Effector CD8-positive, alpha-beta T cell (primary cell): Measurements from ENCODE around the gene SRRM5.
"Not testable (repeated sequence)": the region's sequence is repeated elsewhere in the genome, so short reads cannot be mapped to it uniquely, and the experiment has no call there.

Experiments used
- DNase-seq: peaks from one replicate; lab custom pipeline; 2025; lab: John Stamatoyannopoulos, UW

The SRRM5 gene

DNA sequence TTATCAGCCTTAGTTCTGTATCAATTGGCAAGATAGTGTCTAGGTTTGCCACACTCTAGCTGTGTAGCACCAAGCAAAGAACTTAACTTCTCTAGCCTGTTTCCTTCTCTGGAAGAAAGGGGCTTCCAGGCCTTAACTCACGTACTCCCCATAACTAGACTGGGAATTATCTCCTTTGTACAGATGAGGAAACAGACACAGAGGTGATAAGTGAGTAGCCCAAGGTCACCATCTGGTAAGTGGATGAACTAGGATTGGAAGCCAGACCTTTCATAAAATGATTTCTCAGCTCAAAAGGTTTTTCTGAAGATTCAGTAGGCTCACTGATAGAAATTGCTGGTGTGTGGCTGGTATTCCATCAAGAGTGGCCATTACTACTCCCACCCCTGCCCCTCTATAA lies 4.4 kb downstream of the SRRM5 start:
- no peak for DNase-seq

- no peak for DNase-seq
Measured at GRCh38 chr19:43616954-43617353, 5.1 kb downstream of the SRRM5 start.

- no peak for DNase-seq
Measured at GRCh38 chr19:43618921-43619261, 7.0 kb downstream of the SRRM5 start.

GRCh38 chr19:43619262-43620060 lies 7.6 kb downstream of the SRRM5 start, which contains the start of gene ZNF428:
Gene ZNF428, minus strand, starts transcription at chr19:43619629. Its CDS starts 5,325 bp downstream, at chr19:43614304.
- peak; percentile 84 for DNase-seq

GRCh38 chr19:43620061-43621001 lies 8.4 kb downstream of the SRRM5 start:
- no peak for DNase-seq

DNA sequence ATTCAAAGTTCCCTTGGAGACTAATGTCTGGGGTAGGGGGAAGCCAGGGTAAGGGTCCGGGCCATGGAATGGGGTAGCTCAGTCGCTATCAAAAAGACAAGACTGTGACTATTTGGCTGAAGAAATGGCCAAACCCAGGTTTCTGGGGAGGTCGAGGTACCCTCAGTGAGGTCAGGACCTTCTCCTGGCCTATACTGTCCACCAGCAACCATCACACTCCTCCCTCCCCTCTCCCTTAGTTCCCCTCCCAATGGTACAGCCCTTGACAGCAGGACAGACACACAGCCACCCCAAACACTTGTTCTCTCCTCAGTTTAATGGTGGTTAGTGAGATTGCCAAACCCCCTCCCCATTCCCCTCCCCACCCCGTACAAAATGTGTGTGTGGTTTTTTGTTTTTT lies 10.2 kb downstream of the SRRM5 start:
- DNase-seq = no peak

DNA sequence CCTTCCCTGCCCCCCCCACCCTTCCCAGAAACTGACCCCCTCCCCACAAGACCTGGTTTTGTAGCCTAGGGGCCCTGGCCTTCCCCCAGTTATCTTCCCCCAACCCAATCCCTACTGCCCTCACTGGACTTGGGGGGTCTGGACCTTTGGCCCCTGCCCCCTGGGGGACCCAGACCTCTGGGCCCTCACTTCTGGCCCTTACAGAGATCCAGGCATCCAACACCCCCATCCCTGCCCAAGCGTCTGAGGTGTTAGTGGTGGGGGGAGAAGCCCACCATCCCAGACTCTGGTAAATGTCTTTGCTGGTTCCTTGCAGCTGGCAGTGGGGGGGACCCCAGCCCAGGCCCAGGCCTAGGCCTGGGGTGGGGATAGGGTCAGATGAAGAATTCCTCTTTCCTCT lies 11.1 kb downstream of the SRRM5 start:
- no peak for DNase-seq

GRCh38 chr19:43623889-43624670 lies 12.2 kb downstream of the SRRM5 start:
- DNase-seq = no peak

DNA sequence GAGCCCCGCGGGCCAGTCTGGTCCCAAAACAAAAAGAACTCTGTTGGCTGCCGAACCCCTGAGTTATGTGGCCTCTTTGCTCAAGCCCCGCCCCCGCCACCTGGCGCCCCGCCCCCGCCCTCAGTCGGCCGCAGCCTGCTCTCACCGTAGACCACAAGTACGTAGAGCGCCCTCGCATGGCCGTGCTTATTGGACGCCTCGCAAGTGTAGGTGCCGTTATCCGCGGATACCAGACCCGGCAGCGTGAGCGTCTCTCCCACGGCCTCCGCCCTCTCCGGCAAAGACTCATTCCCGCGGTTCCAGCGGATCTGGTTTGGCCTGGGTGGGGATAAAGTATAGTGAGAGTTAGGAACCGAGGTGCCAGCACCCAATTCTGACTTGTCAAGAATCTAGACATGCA lies 13.0 kb downstream of the SRRM5 start:
- DNase-seq = peak; percentile 81

- peak; percentile 5 for DNase-seq
Measured at GRCh38 chr19:43625918-43626579, 14.2 kb downstream of the SRRM5 start.

- DNase-seq = no peak
Measured at GRCh38 chr19:43626838-43627237, 14.9 kb downstream of the SRRM5 start.

GRCh38 chr19:43628646-43629326 lies 16.9 kb downstream of the SRRM5 start:
- DNase-seq = no peak

- DNase-seq = no peak
Measured at GRCh38 chr19:43631491-43631890, 19.6 kb downstream of the SRRM5 start.

GRCh38 chr19:43633520-43633919 lies 21.6 kb downstream of the SRRM5 start:
- no peak for DNase-seq

DNA sequence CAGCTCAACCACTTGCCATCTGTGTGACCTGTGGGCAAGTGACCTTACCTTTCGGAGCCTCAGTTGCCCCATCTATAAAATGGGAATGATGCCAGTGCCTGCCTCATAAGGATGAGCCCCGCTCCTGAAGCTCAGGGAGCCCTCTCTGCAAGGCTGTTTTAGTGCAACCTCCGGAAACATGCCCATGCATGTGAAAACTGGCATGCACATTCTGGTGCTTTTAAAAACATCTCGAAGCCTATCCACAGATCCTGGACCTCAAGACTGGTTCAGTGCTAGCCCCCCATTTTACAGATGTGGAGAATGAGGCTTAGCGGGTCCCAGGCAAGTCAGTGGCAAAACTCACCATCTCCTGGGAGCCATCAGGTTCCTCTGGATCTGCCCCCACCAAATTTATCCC lies 22.2 kb downstream of the SRRM5 start:
- no peak for DNase-seq

DNA sequence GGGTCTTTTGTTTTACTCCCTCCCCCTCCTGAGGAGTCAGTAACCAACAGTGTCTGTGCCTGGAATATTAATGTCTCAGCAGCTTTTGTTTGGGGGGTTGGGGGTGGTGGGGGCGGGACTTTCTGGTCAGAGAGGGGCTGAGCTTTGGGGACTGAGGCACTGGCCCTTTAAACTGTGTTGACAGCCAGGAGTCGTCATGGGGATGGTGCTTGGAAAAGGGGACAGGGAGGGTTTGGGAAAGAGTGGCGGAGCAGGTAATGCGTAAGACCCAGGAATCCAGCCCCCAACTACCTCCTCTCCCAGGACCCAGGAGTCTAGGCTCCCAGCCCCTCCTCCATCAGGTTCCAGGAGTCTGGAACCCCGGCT lies 22.6 kb downstream of the SRRM5 start:
- no peak for DNase-seq

GRCh38 chr19:43634872-43635560 lies 23.1 kb downstream of the SRRM5 start:
- no peak for DNase-seq

- DNase-seq = not testable (repeated sequence)
Measured at GRCh38 chr19:43635561-43635940, 23.7 kb downstream of the SRRM5 start.

GRCh38 chr19:43636121-43636683 lies 24.3 kb downstream of the SRRM5 start:
- DNase-seq = no peak
